Prostate gland (tissue), 2 donors: Measurements from ENCODE around the gene CA12.

ENCODE experiments used
- CTCF ChIP-seq, 4 experiments: fragments of 200-600 bp in 2 of 4; fragments of 450-650 bp in 2 of 4; sonication (generic) in 2 of 4; IDR thresholded peaks; 1 replicate in 3 of 4; 2 replicates in 1 of 4; pipeline ENCODE4 v1.5.1; 2016 to 2019; ENCODE audit warnings: antibody characterized with exemption in 4 of 4, mild to moderate bottlenecking in 2 of 4, moderate library complexity in 2 of 4
- POLR2A ChIP-seq: fragments of 450-650 bp; IDR thresholded peaks from one replicate; pipeline ENCODE4 v1.6.1; 2016; ENCODE audit warnings: antibody characterized with exemption, mild to moderate bottlenecking

GRCh38 chr15:63381301-63382204, at the start of gene CA12:
- TF ChIP-seq CTCF (IDR thresholded peaks at IDR 0.05): no peak
- TF ChIP-seq POLR2A: peak; percentile 71
